K562 (cell line): Measurements from ENCODE around the gene UBE2G2. TPM values are rescaled to one million over a fixed set of nuclear protein-coding genes. Genes with fewer than 3 reads are reported as not detected.

Experiments
- ARNT ChIP-seq, 2 experiments: fragments of 450-650 bp; IDR thresholded peaks; 2 replicates each; pipeline ENCODE4 v1.6.1; 2016; ENCODE audit warnings: mild to moderate bottlenecking in 1 of 2
- ASH1L ChIP-seq: fragments of 450-650 bp; IDR thresholded peaks from 2 replicates; pipeline ENCODE4 v1.6.1; 2018; ENCODE audit warnings: borderline replicate concordance, mild to moderate bottlenecking, low read depth; ENCODE audit not compliant: partially characterized antibody
- EHMT2 ChIP-seq: fragments of 450-650 bp; IDR thresholded peaks from 2 replicates; pipeline ENCODE4 v1.6.1; 2018; ENCODE audit warnings: antibody characterized with exemption
- GTF2E2 ChIP-seq: fragments of 200-800 bp; sonication (Bioruptor generic); IDR thresholded peaks from 2 replicates; pipeline ENCODE4 v1.6.1; 2016; ENCODE audit warnings: missing genetic modification characterization, missing compliant biosample characterization
- HLTF ChIP-seq: fragments of 450-650 bp; IDR thresholded peaks from 2 replicates; pipeline ENCODE4 v1.6.1; 2016
- MTA2 ChIP-seq: fragments of 450-650 bp; IDR thresholded peaks from 2 replicates; pipeline ENCODE4 v1.6.1; 2016; ENCODE audit warnings: low read depth
- NCOA1 ChIP-seq: fragments of 450-650 bp; IDR thresholded peaks from 2 replicates; pipeline ENCODE4 v1.6.1; 2016; ENCODE audit warnings: low read depth
- PHB ChIP-seq: fragments of 250-450 bp; sonication (Bioruptor Pico); IDR thresholded peaks from 2 replicates; pipeline ENCODE4 v1.5.0; 2021
- POLR2AphosphoS5 ChIP-seq: IDR thresholded peaks from 2 replicates; pipeline ENCODE4 v1.6.1; 2011; ENCODE audit warnings: mild to moderate bottlenecking, low read depth, low read length, moderate library complexity; ENCODE audit not compliant: control insufficient read depth, insufficient read depth
- RBM15 ChIP-seq: fragments of 200-400 bp; formaldehyde crosslinking; IDR thresholded peaks from 2 replicates; pipeline ENCODE4 v1.6.1; 2018; ENCODE audit warnings: mild to moderate bottlenecking, low read length, moderate library complexity; ENCODE audit not compliant: insufficient read depth
- SETDB1 ChIP-seq: IDR thresholded peaks from one replicate; pipeline ENCODE4 v1.6.1; 2012; ENCODE audit warnings: low read length, control low read depth, inconsistent platforms
- SMARCA5 ChIP-seq: fragments of 450-650 bp; IDR thresholded peaks from 2 replicates; pipeline ENCODE4 v1.6.1; 2016
- TCF7L2 ChIP-seq: fragments of 150-350 bp; IDR thresholded peaks from 2 replicates; pipeline ENCODE4 v1.6.1; 2016; ENCODE audit warnings: low read depth, mild to moderate bottlenecking, low read length, moderate library complexity
- TFAP4 ChIP-seq: sonication (generic); formaldehyde crosslinking; IDR thresholded peaks from 2 replicates; pipeline ENCODE4 v1.8.0; 2022; ENCODE audit warnings: missing genetic modification reagents, mild to moderate bottlenecking, moderate library complexity, borderline replicate concordance
- THAP12 ChIP-seq: fragments of 250-450 bp; sonication (Bioruptor Pico); IDR thresholded peaks from 2 replicates; pipeline ENCODE4 v1.9.0; 2021; ENCODE audit warnings: mild to moderate bottlenecking, inconsistent platforms
- ZNF668 ChIP-seq: fragments of 250-450 bp; sonication (Bioruptor Pico); IDR thresholded peaks from 2 replicates; pipeline ENCODE4 v1.8.0; 2022; ENCODE audit warnings: mild to moderate bottlenecking, inconsistent platforms
- ZNF77 ChIP-seq: fragments of 250-450 bp; sonication (Bioruptor Pico); IDR thresholded peaks from 2 replicates; pipeline ENCODE4 v1.5.0; 2020
- polyA plus RNA-seq, 8 experiments: library from polyadenylated mRNA; depleted of rRNA in 4 of 8; stranded (reverse) in 5 of 8; unstranded in 3 of 8; fragments of >200 nt; fragmentation: Nextera tagmentation in 2 of 8; fragmentation: Illumina TruSeq in 1 of 8; extraction: Ambion mirVana in 2 of 8; extraction: Trizol in 1 of 8; gene quantifications; 2 replicates each; pipeline versions ENCODE4 v1.2.1 to v1.2.3, GENCODE V29; 2011 to 2014; ENCODE audit warnings: inconsistent platforms in 1 of 8, missing spikeins in 1 of 8
- total RNA-seq, 7 experiments: library from RNA; depleted of rRNA in 6 of 7; stranded (reverse); fragments of >200 nt in 6 of 7; fragmentation: Illumina TruSeq in 2 of 7; extraction: Trizol in 2 of 7; gene quantifications; 2 replicates each; pipeline versions ENCODE4 v1.2.1 to v1.2.3, GENCODE V29; 2011 to 2021; ENCODE audit warnings: low replicate concordance in 1 of 7
- TF ChIP-seq, protein P1 (sequence below): fragments of 250-450 bp; sonication (Bioruptor Pico); IDR thresholded peaks from 2 replicates; pipeline ENCODE4 v1.4.0; 2020; ENCODE audit warnings: mild to moderate bottlenecking
- TF ChIP-seq, protein P2 (sequence below): sonication (generic); formaldehyde crosslinking; IDR thresholded peaks from 2 replicates; pipeline ENCODE4 v1.8.0; 2023; ENCODE audit warnings: missing genetic modification reagents, mild to moderate bottlenecking, borderline replicate concordance

The UBE2G2 gene
- total and polyA plus RNA-seq, 9 of the 15 experiments (the other 6 are each of a cell fraction or from before 2014, with no cell fraction given): 47.5 to 225 (median 140) TPM

- no peak for TF ChIP-seq THAP12 (CRISPR knock-in tag)
- TF ChIP-seq GTF2E2 (tag): no peak
- no peak for TF ChIP-seq ZNF77 (CRISPR knock-in tag)
- TF ChIP-seq HLTF: no peak
- TF ChIP-seq EHMT2: no peak
- TF ChIP-seq, protein P1, sequence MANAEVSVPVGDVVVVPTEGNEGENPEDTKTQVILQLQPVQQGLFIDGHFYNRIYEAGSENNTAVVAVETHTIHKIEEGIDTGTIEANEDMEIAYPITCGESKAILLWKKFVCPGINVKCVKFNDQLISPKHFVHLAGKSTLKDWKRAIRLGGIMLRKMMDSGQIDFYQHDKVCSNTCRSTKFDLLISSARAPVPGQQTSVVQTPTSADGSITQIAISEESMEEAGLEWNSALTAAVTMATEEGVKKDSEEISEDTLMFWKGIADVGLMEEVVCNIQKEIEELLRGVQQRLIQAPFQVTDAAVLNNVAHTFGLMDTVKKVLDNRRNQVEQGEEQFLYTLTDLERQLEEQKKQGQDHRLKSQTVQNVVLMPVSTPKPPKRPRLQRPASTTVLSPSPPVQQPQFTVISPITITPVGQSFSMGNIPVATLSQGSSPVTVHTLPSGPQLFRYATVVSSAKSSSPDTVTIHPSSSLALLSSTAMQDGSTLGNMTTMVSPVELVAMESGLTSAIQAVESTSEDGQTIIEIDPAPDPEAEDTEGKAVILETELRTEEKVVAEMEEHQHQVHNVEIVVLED: no peak
- TF ChIP-seq ASH1L: no peak
- TF ChIP-seq MTA2: no peak
- TF ChIP-seq SETDB1: peak; percentile 11
- TF ChIP-seq NCOA1: no peak
- TF ChIP-seq PHB: no peak
- TF ChIP-seq TFAP4: peak; percentile 30; the same call in 1 of the 2 replicates
- TF ChIP-seq, protein P2, sequence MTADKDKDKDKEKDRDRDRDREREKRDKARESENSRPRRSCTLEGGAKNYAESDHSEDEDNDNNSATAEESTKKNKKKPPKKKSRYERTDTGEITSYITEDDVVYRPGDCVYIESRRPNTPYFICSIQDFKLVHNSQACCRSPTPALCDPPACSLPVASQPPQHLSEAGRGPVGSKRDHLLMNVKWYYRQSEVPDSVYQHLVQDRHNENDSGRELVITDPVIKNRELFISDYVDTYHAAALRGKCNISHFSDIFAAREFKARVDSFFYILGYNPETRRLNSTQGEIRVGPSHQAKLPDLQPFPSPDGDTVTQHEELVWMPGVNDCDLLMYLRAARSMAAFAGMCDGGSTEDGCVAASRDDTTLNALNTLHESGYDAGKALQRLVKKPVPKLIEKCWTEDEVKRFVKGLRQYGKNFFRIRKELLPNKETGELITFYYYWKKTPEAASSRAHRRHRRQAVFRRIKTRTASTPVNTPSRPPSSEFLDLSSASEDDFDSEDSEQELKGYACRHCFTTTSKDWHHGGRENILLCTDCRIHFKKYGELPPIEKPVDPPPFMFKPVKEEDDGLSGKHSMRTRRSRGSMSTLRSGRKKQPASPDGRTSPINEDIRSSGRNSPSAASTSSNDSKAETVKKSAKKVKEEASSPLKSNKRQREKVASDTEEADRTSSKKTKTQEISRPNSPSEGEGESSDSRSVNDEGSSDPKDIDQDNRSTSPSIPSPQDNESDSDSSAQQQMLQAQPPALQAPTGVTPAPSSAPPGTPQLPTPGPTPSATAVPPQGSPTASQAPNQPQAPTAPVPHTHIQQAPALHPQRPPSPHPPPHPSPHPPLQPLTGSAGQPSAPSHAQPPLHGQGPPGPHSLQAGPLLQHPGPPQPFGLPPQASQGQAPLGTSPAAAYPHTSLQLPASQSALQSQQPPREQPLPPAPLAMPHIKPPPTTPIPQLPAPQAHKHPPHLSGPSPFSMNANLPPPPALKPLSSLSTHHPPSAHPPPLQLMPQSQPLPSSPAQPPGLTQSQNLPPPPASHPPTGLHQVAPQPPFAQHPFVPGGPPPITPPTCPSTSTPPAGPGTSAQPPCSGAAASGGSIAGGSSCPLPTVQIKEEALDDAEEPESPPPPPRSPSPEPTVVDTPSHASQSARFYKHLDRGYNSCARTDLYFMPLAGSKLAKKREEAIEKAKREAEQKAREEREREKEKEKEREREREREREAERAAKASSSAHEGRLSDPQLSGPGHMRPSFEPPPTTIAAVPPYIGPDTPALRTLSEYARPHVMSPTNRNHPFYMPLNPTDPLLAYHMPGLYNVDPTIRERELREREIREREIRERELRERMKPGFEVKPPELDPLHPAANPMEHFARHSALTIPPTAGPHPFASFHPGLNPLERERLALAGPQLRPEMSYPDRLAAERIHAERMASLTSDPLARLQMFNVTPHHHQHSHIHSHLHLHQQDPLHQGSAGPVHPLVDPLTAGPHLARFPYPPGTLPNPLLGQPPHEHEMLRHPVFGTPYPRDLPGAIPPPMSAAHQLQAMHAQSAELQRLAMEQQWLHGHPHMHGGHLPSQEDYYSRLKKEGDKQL: no peak
- TF ChIP-seq ARNT (IDR thresholded peaks at IDR 0.05): no peak
- TF ChIP-seq POLR2AphosphoS5: no peak
- TF ChIP-seq RBM15: no peak
- TF ChIP-seq SMARCA5: no peak
- TF ChIP-seq TCF7L2: no peak
- TF ChIP-seq ZNF668 (CRISPR knock-in tag): no peak
Measured at GRCh38 chr21:44836666-44837471, 35.2 kb upstream of the UBE2G2 start (continued).
